Thoracic aorta (tissue), 2 donors: ENCODE measurements around the gene SH3GLB1. TPM values are rescaled to one million over a fixed set of nuclear protein-coding genes. Genes with fewer than 3 reads are reported as not detected.
"Not testable (repeated sequence)": the region's sequence is repeated elsewhere in the genome, so short reads cannot be mapped to it uniquely, and the experiment has no call there.

Experiments used
- ATAC-seq: fragments of 150-250 bp; one replicate; pipeline ENCODE4 v1.8.0; 2017; ENCODE audit warnings: low read depth; ENCODE audit not compliant: insufficient number of reproducible peaks, low FRiP score
- DNase-seq: peaks from one replicate; pipeline ENCODE4 v3.0.0-alpha.2; 2020; ENCODE audit warnings: low spot score
- H3K27ac ChIP-seq, 2 donors: fragments of 200-600 bp; sonication (generic); 1 replicate in 1 of 2; 2 replicates in 1 of 2; pipeline ENCODE4 v1.5.1; 2016; ENCODE audit warnings: mild to moderate bottlenecking in 2 of 2, moderate library complexity in 2 of 2
- H3K27me3 ChIP-seq: fragments of 200-600 bp; sonication (generic); replicated peaks from 2 replicates; pipeline ENCODE4 v1.6.0; 2016; ENCODE audit warnings: mild to moderate bottlenecking; ENCODE audit not compliant: insufficient read depth
- H3K36me3 ChIP-seq: fragments of 200-600 bp; sonication (generic); one replicate; pipeline ENCODE4 v1.5.1; 2016
- H3K4me1 ChIP-seq, 2 donors: fragments of 200-600 bp; sonication (generic); 1 replicate in 1 of 2; 2 replicates in 1 of 2; pipeline versions ENCODE4 v1.5.1 to v1.6.0; 2016; ENCODE audit warnings: low read depth in 2 of 2, mild to moderate bottlenecking in 1 of 2; ENCODE audit not compliant: control insufficient read depth in 1 of 2
- H3K4me3 ChIP-seq: fragments of 200-600 bp; sonication (generic); 2 replicates; pipeline ENCODE4 v1.5.1; 2016; ENCODE audit warnings: mild to moderate bottlenecking
- H3K9me3 ChIP-seq: fragments of 200-600 bp; sonication (generic); 2 replicates; pipeline ENCODE4 v1.5.1; 2016
- total RNA-seq, 2 donors: library from RNA; depleted of rRNA; stranded (reverse); fragments of >200 nt; gene quantifications; one replicate each; pipeline versions ENCODE4 v1.1.0 to v1.2.3, GENCODE V29; 2016
- TF ChIP-seq, protein P1 (sequence below): fragments of 200-600 bp; sonication (generic); IDR thresholded peaks from one replicate; pipeline ENCODE4 v1.5.1; 2019; ENCODE audit warnings: antibody characterized with exemption

The SH3GLB1 gene
- total RNA-seq, 2 donors from 2014 or later: 49.1 to 69.6 TPM

DNA sequence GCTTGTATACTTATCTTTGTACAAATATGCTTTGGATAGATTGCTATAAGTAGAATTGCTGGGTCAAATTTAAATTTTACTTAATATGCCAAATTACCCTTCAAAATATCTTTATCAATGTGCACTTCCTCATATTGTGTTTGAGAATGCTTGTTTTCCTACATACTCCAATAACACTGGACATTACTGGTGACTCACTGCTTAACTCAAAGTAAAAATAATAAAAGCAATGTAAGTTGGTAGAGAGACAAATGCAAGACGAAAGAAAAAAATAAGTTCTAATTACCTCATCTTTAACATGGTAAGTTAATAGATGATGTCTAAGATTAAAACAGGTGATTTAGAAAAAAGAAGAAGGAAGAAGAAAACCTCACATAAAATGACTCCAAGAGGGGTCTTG lies 7.9 kb upstream of the SH3GLB1 start:
- no peak overlapping the region for H3K4me3 ChIP-seq
- no peaks in the 10 kb centered on the region for H3K36me3 ChIP-seq
- ATAC-seq: no peak
- TF ChIP-seq, protein P1, sequence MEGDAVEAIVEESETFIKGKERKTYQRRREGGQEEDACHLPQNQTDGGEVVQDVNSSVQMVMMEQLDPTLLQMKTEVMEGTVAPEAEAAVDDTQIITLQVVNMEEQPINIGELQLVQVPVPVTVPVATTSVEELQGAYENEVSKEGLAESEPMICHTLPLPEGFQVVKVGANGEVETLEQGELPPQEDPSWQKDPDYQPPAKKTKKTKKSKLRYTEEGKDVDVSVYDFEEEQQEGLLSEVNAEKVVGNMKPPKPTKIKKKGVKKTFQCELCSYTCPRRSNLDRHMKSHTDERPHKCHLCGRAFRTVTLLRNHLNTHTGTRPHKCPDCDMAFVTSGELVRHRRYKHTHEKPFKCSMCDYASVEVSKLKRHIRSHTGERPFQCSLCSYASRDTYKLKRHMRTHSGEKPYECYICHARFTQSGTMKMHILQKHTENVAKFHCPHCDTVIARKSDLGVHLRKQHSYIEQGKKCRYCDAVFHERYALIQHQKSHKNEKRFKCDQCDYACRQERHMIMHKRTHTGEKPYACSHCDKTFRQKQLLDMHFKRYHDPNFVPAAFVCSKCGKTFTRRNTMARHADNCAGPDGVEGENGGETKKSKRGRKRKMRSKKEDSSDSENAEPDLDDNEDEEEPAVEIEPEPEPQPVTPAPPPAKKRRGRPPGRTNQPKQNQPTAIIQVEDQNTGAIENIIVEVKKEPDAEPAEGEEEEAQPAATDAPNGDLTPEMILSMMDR: no peak
- DNase-seq: no peak
- H3K27ac ChIP-seq: no peak overlapping the region
- H3K9me3 ChIP-seq: no peaks in the 10 kb centered on the region
- no peaks in the 10 kb centered on the region for H3K27me3 ChIP-seq
- no peaks in the 10 kb centered on the region for H3K4me1 ChIP-seq

DNA sequence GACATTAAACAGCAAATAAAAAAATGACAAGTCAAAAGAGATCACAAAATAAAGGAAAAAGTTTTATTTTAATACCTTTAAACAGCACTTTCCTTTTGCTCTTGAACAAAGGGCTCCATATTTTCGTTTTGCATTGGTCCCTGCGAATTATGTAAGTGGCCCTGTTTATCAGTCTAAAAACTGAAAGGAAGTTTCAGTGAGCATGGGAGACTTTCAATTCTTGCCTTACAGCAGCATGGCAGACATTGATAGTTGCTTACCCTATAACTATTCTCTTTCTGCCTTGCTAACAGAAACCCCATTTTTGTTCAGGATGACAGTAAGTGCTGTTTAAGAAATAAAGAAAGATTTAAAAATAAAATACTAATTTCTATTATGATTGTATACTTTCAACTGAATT lies 5.2 kb upstream of the SH3GLB1 start:
- H3K27ac ChIP-seq: no peak overlapping the region
- H3K4me3 ChIP-seq: no peak overlapping the region
- no peaks in the 10 kb centered on the region for H3K27me3 ChIP-seq
- no peak for DNase-seq
- no peaks in the 10 kb centered on the region for H3K36me3 ChIP-seq
- no peaks in the 10 kb centered on the region for H3K9me3 ChIP-seq
- no peak for ATAC-seq
- H3K4me1 ChIP-seq: no peaks in the 10 kb centered on the region
- TF ChIP-seq, protein P1: no peak

DNA sequence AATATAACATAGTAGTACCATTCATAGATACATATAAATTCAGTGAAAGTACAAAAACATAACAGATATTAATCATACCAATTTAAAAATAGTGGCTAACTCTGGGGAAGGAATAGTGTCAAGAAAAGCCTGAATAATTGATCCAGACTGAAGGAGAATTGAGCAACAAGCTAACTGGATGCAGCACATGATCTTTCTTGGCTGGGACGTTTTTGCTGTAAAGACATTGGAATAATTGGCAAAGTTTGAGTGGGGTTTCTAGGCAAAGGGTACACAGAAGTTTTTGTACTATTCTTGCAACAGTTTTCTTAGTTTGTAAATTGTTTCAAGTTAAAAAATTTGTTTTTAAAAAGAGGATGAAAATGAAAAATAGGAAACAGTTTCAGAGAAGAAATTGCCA lies 2.6 kb upstream of the SH3GLB1 start:
- TF ChIP-seq, protein P1: no peak
- H3K4me3 ChIP-seq: no peak overlapping the region
- H3K9me3 ChIP-seq: no peaks in the 10 kb centered on the region
- DNase-seq (no peak), ATAC-seq (no peak)
- peaks cover 2 to 11% of the 10 kb centered on the region in 2 donors for H3K4me1 ChIP-seq
- no peak overlapping the region for H3K27ac ChIP-seq
- no peaks in the 10 kb centered on the region for H3K36me3 ChIP-seq
- no peaks in the 10 kb centered on the region for H3K27me3 ChIP-seq

DNA sequence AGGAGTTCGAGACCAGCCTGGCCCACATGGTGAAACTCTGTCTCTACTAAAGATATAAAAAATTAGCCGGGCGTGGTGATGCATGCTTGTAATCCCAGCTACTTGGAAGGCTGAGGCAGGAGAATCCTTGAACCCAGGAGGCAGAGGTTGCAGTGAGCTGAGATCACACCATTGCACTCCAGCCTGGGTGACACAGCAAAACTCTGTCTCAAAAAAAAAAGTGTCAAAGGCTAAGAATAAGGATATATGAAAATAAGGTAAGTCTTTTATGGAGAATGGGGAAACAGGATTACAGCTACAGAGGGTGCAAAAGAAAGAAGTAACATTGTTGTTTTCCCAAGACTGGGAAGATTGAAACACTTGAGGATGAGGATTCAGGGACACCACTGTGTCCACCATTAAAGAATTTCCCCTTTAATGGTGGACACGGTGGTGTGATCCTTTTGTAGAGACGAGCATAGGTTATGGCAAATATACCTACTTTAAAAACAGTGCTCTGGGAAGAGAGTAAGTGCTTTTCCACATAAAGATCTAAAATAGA lies 1.4 kb upstream of the SH3GLB1 start:
- DNase-seq, H3K4me3 ChIP-seq, H3K36me3 ChIP-seq, H3K9me3 ChIP-seq, H3K27ac ChIP-seq, H3K27me3 ChIP-seq, ATAC-seq: not testable (repeated sequence)
- peaks cover 13 to 24% of the 10 kb centered on the region in 2 donors for H3K4me1 ChIP-seq

GRCh38 chr1:86703696-86704457 lies 499 bp upstream of the SH3GLB1 start:
- H3K4me3 ChIP-seq: peak overlapping the region; percentile 95
- H3K27me3 ChIP-seq: no peaks in the 10 kb centered on the region
- no peak for DNase-seq
- no peak for ATAC-seq
- no peaks in the 10 kb centered on the region for H3K36me3 ChIP-seq
- no peaks in the 10 kb centered on the region for H3K9me3 ChIP-seq
- H3K27ac ChIP-seq: peak overlapping the region; percentile 96 to 99
- TF ChIP-seq, protein P1: no peak
- H3K4me1 ChIP-seq: peaks cover 21 to 31% of the 10 kb centered on the region in 2 donors
